ENCODE measurements around the gene COL26A1.
"Not testable (repeated sequence)": the region's sequence is repeated elsewhere in the genome, so short reads cannot be mapped to it uniquely, and the experiment has no call there.

The COL26A1 gene

DNA sequence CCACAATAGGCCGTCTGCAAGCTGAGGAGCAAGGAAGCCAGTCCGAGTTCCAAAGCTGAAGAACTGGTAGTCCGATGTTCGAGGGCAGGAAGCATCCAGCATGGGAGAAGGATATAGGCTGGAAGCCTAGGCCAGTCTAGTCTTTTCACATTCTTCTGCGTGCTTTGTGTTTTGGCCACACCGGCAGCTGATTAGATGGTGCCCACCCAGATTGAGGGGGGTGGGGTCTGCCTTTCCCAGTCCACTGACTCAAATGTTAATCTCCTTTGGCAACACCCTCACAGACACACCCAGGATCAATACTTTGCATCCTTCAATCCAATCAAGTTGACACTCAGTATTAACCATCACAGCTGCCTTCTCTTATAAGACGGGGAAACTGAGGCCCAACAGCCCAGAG lies 142.8 kb downstream of the COL26A1 start:
- DNase-seq = not testable (repeated sequence)

DNA sequence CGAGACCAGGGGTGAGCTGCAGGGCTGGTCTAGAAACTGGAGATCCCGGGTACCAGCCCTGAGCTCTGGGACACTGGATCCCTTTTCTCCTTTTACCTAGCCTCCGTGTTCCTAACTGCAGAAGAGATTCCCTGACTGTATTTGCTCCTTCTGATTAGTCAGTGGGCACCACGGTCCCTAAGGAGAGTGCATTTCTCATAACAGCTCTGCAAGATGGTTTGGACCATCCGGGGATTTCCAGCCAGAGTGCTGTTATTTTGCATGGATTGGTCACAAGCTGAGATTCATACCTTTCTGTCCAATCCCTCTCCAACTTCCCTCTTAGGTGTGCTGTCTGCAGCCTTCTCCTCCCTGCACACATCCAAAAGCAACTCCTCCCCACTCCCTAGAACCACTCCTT lies 143.9 kb downstream of the COL26A1 start:
- DNase-seq = no peak

DNA sequence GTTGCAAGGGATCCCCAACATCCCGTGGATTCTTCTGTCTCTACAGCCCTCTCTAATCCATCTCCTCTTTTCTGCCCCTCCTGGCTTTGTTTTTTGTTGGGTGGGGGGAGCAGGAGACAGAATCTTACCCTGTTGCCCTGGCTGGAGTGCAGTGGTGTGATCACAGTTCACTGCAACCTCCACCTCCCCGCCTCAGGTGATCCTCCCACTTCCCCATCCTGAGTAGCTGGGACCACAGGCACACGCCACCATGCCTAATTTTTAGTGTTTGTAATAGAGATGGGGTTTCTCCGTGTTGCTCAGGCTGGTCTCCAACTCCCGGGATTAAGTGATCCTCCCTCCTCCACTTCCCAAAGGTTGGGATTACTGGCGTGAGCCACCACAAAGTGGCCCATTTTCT lies 144.7 kb downstream of the COL26A1 start:
- DNase-seq = no peak

DNA sequence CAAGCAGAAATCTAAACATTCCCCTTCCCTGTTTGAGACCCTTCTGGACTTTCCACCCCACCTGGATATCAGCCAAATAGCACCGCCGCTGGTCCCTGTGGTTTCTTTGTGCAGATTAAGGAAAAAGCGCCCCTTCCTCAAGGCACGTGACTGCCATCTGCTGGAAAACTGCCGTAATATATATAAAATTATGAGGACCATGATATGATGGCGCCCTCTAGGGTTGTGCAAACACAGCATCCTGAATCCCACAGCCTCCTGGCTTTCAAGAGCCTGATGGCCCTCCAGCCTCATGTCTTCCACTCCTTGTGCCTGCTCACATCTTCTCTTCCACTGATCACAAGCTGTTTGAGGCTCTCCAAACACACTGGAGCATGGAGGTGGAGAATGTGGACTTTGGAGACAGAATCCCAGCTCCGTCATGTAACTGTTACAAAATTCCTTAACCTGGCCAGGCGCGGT lies 145.1 kb downstream of the COL26A1 start:
- DNase-seq = peak; percentile 2

DNA sequence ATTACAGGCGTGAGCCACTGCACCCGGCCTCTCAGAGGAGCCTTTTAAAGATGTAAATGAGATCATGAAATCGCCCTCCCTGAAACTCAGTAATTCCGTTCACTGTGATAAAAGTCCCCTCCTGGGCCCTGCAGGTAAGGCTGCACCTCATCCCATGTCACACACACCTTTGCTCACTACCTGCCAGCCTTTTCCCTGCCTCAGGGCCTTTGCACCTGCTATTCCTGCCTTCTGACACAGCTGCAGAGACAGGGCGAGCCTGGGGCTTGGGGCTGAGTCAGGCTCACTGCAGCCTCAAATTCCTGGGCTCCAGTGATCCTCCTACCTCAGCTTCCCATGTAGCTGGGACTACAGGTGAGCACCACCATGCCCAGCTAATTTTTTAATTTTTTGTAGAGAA lies 147.6 kb downstream of the COL26A1 start:
- no peak for DNase-seq

DNA sequence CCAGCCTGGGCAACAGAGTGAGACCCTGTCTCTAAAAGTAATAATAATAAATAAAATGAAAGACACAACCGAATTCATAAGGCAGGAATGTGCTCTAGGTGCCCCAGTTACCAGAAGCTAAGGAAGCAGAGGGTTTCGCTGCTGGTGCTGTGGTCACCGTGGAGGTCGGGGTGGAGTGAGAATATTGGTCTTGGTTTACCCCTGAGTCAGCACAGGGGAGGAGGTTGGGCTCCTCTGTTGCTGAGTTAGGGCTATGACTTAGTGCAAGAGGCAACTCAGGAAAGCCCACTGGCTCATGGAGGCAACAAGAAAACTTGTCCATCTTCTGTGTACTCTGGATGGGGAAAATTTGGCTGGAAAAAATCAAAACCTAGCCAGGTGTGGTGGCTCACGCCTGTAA lies 149.3 kb downstream of the COL26A1 start:
- DNase-seq = no peak

DNA sequence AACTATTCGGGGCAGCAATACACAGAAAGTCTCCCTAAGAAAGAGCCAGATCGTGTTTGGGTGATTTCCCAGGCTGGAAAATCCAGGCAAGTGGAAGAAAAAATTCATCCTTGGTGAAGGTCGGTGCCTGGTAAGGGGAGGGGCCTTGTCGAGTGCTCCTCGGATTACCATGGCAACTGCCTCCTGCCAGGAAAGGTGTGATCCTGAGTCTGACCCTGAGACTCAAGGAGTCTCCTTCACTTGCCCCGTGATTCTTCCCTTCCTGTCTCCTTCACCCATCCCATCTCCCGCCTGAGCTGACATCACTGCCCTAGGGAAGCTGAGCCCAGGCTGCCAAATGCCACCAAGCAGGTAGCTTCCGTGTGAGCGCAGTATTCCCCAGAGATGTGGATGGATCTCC lies 154.2 kb downstream of the COL26A1 start:
- no peak for DNase-seq

DNA sequence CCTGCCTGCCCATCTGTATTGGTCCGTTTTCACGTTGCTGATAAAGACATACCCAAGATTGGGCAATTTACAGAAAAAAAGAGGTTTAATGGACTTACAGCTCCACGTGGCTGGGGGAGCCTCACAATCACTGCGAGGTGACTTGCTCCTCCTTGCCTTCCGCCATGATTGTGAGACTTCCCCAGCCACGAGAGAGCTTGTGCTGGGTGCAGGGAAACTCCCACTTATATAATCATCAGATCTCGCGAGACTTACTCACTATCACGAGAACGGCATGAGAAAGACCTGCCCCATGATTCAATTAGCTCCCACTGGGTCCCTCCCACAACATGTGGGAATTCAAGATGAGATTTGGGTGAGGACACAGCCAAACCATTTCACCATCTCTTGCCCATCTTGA lies 154.6 kb downstream of the COL26A1 start:
- DNase-seq = no peak

DNA sequence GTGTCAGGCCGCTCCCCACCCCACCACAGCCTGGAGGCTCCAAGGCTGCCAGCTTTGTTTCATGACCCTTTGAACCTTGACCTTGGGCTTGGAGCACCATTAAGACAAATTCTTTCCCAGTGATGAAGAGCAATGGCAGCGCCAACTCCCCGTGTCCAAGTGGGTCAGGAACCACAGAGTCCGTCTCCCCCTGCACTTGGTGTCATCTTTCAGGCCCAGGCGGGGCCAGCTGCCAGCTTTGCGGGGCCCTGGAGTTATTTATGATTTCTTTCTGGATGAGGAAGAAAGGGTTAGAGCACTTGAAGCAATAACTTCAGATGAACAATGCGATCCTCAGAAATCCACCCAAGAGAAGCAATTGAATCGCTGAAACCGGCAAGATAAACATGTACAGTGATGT lies 155.7 kb downstream of the COL26A1 start:
- no peak for DNase-seq

DNA sequence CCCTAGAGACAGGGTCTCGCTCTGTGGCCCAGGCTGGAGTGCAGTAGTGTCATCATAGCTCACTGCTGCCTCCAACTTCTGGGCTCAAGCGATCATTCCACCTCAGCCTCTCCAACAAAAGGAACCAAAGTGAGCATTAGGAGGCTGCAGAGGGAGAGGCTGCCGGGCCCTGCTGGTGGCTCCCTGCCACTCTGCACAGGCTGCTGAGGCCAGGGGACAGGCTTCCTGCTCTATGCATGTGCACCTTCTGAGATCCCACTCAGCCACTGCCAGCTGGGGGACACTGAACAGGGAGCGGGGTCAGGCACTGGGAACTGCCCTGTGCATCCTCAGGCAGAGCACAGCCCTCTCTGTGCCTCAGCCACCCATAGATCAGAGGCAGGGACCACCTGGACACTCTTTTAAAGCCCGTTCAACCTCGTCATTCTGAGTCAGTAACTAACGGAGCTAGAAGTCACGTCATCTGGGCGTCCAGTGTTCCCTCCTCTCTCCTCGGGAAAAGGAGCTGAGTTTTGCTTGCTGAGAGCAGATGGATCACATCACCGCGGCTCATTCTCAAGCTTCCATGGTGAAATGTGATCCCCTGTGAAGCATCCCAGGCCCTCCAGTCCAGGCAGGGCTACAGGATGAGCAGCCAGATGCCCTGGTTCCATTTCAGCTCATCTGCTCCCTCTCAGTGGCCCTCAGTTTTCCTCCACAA lies 156.8 kb downstream of the COL26A1 start:
- no peak for DNase-seq

DNA sequence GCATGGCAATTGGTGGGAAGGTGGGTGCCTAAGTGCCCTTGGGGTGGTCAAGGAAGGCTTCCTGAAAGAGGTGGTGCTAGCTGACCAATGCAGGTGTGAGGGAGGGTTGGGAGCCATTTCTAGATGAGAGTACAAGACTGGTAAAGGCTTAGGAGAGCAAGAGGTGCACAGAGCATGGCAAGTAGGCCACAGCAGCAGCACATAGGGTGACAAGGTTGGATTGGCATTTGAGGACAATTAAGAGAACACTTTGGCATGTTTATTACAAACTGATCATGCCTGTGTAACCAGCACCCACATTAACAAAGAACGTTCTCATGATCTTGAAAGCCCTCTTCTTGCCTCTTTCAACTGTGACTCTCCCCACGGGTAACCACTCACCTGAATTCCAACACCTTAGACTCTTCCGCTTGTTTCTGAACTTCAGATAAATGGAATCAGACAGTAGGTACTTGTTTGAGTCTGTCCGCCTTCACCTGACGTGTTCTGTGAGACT lies 158.8 kb downstream of the COL26A1 start:
- DNase-seq = no peak

DNA sequence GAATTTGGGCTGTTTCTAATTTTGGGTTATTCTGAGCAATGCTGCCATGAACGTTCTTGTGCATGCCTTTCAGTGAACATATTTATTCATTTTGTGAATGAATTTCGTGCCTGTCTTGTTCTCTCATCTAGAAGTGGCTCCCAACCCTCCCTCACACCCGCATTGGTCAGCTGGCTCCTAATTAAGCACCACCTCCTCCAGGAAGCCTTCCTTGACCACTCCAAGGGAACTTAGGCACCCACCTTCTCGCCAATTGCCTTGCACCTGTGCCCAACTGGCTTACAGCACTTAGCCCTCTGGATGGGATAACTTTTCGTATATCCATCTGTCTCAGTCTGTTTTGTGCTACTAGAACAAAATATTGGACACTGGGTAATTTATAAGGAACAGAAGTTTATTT lies 159.3 kb downstream of the COL26A1 start:
- DNase-seq = no peak

DNA sequence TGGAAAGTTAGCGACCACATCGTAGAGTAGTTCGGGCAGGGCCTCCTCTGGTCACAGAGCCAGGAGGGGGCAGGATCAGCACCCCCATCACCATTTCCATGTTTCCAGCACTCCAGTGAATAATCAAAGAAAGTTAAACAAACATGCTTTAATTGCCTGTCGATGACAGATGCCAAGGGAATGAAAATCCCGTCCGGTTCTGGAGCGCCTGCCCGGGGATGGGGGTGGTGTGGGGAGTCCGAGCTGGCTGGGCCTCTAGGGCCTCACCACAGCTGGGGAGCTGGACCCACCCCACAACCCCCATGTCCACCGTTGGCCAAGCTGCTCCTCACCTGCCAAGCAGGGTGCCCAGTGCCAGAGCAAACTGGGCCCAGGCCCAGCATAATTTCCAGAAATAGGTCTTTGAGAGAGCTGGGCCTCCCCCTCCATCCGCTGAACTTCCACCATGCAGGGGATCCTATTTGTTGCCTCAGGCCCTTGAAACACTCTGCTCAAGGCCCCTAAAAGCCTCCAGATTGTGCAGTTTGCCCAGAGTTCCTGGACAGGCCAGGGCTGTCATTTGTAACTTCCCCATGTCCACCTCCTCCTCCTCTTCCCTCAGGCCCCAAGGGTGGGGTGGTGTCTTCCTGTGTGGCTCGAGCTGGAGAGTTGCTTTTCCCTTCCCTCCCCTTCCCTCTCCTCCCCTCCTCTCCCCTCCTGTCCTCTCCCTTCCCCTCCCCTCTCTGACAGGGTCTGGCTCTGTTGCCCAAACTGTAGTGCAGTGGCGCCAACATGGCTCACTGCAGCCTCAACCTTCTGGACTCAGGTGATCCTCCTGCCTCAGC lies 165.4 kb downstream of the COL26A1 start:
- DNase-seq = no peak

DNA sequence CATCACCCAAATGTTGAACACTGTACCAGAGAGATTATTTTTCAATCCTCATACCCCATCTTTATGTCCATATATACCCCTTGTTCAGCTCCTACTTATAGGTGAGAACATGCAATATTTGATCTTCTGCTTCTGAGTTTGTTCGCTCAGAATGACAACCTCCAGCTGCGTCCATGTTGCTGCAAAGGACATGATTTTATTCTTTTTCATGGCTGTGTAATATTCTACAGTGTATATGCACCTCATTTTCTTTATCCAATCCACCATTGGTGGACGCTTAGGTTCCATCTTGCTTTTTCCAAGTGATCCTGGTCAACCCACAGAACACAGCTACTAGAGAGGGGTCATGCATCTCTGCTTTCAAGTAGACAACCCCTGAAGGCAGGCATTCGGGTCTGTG lies 166.9 kb downstream of the COL26A1 start:
- no peak for DNase-seq

DNA sequence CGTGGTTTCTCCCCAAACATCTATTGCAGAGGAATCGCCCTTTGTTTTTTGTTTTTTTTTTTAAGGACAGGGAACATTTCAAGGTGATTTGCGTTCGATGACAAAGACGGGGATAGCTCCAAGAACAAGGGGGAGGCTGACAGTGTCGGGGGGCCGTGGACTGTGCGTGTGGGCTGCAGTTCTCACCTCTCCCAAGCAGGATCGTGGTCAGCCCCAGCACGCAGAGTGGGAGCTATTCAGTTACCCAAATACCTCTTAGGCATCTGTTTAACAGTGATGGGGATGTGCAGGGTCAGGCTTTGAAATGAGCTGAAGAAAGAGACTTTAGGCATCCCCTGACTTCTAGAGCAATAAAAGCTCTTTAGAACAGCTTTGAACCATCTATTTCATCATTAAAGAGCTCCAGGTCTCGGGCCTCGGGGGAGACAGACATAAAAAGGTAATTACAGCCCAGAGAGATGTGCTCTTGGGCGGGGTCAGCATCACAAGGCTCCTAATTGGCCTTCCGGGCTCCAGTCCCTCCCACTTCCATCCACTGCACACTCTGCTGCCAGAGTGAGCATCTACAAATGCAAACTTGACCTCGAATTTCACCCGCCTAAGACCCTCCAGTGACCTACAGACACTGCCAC lies 169.2 kb downstream of the COL26A1 start:
- no peak for DNase-seq

DNA sequence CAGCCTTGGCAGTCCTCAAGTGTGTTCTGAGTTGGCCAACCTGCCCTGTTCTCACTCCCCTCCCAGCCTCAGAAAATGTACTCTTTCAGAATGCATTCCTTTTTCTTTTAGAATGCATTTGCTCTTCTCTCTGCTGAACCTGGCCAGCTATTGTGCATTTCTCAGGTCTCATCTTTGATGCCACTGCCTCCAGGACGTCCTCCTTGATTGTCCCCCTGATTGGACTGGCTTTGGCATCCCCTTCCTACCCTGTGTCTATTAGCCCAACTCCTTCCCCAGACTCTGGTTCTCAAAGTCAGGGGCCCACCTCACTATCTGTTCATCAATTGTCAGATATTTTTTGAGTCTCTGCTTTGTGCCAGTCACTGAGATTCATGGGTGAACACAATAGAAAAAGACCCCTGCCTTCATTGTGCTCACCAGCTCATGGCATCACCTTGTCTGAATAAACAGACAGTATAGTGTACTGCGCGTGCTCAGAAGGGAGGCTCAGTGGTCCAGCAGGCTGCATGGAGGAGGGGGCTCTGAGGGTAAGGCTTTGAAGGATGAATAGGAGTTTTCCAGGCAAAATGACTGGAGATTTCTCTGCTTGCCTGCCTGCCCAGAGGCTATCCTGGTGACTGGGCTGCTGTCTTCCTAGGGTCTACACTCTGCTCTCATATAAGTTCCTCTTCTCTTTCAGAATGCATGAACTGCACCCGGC lies 169.9 kb downstream of the COL26A1 start:
- no peak for DNase-seq

DNA sequence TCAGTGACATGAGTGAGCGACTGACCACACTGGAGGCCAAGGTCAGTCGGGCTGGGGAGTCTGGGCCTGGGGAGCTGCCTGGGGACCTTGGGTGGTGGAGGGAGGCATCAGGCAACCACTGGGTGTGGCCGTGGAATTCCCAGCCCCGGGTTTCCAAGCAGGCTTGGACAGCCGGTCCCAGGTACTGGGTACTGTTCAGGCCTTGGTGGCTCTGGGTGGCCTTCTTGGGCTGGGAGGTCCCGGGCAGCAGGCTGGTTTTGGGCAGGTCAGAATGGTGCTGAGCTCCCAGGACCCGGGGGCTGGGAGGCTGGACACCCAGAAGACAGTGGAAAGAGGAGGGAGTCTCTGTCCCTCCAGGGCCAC lies 170.4 kb downstream of the COL26A1 start:
- DNase-seq = no peak

DNA sequence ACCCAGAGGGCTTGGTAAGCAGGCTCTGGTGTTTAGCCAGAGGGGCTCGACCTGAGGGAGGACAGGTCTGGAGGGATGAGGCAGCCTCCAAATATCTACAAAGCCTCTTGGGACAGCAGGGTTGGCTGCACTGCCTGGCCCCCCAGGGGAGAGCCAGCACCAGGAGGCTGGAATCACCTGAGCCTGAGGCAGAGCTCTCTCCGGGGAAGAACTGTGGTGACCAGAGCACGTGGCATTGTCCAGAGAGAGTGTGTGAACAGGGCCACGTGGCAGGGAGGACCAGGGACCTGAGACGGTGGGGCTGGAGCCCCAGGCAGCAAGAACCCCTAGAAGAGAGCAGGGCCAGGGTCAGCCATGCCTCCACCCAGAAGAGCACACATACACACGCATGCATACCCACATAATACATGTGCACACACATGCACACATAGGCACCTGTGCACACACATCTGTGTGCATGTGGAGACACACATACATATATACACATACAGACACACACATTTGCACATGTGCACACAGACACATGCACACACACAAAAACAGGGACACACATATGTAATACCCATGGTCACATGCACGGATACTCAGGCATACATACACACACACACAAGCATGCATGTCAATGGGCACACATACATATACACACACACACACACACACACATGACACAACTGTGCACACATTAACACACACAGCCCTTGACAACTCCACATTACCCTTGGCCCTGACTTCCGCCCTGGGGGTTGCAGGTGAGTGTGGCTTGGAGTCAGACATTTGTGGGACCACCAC lies 171.5 kb downstream of the COL26A1 start:
- DNase-seq = no peak

DNA sequence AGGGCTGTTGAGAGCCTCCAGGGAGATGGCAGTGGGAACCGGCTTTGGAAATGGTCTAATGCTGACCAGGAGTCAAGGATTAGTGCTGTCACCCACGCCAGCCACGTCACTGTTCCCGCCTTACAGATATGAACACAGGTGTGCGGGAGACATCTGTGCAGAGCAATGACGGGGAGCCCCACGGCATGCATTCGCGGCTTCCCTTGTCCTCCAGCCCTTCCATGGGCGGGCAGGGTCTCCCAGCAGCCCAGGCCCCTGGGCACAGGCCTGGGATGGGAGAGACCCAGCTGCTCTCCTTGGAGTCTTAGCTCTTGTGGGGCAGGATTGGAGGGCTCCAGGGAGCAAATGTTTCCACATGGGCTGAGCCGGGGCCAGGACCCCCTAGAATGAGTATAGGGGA lies 172.2 kb downstream of the COL26A1 start:
- DNase-seq = no peak

DNA sequence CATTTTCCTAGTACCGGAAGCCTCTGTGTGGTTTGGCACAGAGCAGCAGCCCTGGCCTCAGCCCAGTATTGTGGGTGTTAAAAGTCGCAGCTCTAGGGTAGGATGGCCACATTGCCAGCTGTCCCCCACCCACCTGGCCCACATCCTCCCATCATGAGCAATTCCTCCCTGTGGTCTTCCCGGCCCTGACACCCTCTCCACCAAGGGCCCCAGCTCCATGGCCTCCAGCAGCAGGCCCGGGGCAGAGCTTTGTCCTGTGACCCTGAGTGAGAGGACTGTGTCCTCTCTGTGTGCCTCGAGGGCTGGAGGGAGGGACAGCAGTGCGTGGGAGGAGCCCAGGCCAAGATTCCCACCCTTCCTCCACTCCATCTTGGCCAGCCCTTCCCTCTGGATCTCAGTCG lies 172.7 kb downstream of the COL26A1 start:
- no peak for DNase-seq

DNA sequence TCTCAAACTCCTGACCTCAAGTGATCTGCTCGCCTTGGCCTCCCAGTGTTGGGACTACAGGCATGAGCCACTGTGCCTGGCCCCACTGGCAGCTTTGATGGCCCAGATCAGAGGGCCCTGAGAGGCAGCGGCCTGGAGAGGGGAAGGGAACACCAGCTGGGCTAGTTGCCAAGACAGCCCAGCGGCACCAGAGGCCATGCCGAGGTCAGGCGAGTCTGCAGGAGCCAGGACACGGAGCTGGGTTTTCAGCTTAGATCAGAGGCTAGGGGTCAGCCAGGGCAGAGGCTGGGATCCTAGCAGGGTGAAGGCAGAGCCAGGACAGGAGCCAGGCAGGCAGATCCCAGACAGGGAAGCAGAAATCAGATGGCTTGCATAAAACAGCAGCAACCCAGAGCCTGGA lies 173.6 kb downstream of the COL26A1 start:
- DNase-seq = no peak

DNA sequence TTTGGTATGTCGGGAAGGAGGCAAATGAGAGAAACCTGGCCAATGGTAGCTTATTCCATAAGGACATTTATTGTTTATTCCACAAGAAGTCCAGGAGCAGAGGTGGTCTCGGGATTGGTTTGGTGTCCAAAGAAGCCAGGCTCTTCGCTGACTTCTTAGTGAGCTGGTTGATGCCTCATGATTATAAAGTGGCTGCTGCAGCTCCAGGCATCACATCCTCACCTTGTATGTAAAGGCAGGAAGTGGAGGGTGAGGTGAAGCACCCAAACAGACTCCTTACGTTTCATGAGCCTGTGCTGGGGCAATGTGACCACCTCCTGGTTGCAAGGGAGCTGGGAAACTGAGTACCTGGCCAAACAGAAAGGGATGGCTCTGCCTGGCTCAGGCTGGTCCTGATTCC lies 174.0 kb downstream of the COL26A1 start:
- no peak for DNase-seq
